Esophagus (tissue), 2 donors: Measurements from ENCODE around the gene NUAK2. TPM values are rescaled to one million over a fixed set of nuclear protein-coding genes. Genes with fewer than 3 reads are reported as not detected.
"Not testable (repeated sequence)": the region's sequence is repeated elsewhere in the genome, so short reads cannot be mapped to it uniquely, and the experiment has no call there.

Experiments used
- H3K27ac ChIP-seq, 2 donors: one replicate each; pipeline ENCODE4 v1.5.1; 2013; ENCODE audit warnings: low read depth in 2 of 2, mild to moderate bottlenecking in 2 of 2, inconsistent platforms in 1 of 2, low read length in 1 of 2, moderate library complexity in 1 of 2
- H3K27me3 ChIP-seq, 2 donors: one replicate each; pipeline ENCODE4 v1.6.1; 2013; ENCODE audit warnings: low read length in 2 of 2, control low read depth in 1 of 2, mild to moderate bottlenecking in 1 of 2; ENCODE audit not compliant: insufficient read depth in 2 of 2, control insufficient read depth in 1 of 2
- H3K36me3 ChIP-seq, 2 donors: one replicate each; pipeline ENCODE4 v1.6.1; 2013; ENCODE audit warnings: low read length in 1 of 2; ENCODE audit not compliant: control insufficient read depth in 2 of 2, insufficient read depth in 2 of 2
- H3K4me1 ChIP-seq, 2 donors: one replicate each; pipeline ENCODE4 v1.6.1; 2013; ENCODE audit warnings: low read length in 1 of 2; ENCODE audit not compliant: control insufficient read depth in 2 of 2, insufficient read depth in 2 of 2
- H3K4me3 ChIP-seq, 2 donors: one replicate each; pipeline ENCODE4 v1.5.1; 2013; ENCODE audit warnings: low read length in 2 of 2, mild to moderate bottlenecking in 2 of 2, low read depth in 1 of 2, moderate library complexity in 1 of 2
- H3K9me3 ChIP-seq, 2 donors: one replicate each; pipeline ENCODE4 v1.6.1; 2013; ENCODE audit warnings: mild to moderate bottlenecking in 2 of 2, low read depth in 1 of 2, low read length in 1 of 2, moderate library complexity in 1 of 2; ENCODE audit not compliant: control insufficient read depth in 2 of 2, insufficient read depth in 1 of 2
- WGBS, 2 donors: extraction: QIAGEN DNeasy Blood & Tissue Kit; methylation state at CpG; one replicate each; pipeline ENCODE4 v1.1.7; 2013; 5-methylcytosine and 5-hydroxymethylcytosine counted together
- polyA plus RNA-seq, 2 donors: library from polyadenylated mRNA; stranded (reverse); fragments of 200-250 nt; gene quantifications; one replicate each; pipeline ENCODE4 v1.2.3, GENCODE V29; 2013
- donor health status: healthy with polysubstance abuse.
- donor health status: Bipolar disorder and iron deficiency.

NUAK2 gene
- polyA plus RNA-seq = 10 to 100 TPM; 14.7 to 28.3 TPM

DNA sequence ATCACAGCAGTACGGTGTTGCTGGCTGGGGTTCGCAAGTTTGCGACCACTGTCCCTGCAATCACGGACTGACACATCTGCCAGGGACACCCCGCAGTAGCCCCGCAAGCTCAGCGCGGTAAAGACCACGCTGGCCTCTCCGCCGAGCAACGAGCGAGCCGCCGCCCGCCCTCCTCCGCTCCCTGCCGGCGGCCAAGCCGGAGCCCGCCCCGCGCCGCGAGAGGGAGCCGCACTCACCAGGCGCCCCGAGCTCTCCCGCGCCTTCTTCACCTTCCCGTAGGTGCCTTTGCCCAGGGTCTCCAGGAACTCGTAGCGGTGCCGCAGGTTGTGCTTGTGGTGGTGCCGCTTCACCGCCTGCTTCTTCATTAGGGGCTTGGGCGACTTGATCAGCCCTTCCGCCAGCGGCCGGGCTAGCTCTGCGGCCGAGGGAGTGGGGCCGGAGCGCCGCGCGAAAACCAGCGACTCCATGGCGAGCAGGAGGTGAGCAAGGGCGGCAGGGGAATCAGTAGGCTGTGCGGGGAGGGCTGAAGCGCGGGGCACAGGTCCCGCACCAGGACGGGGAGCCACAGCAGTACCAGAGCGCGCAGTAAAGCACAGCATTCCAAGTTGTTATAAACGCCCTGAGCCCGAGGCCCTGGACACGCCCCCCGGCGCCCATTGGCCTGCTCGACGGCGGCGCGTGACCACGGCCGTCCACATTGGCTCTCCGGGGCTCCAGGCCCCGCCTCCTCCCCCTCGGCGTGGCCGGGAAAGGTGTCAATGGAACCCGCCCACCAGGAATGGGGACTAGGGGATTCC lies at the start of gene NUAK2:
NUAK2 (minus strand) TSS at position 584 of the 797 bp plus-strand sequence; CDS start at position 467, 117 bp downstream.
- Histone ChIP-seq H3K9me3 (no peaks in the 10 kb centered on the region), H3K27me3 (no peaks in the 10 kb centered on the region), H3K27ac (peak within 1 kb of the TSS; percentile 92), H3K36me3 (no peaks in the 10 kb centered on the region), H3K4me1 (peaks cover 4 to 21% of the 10 kb centered on the region in 2 donors), H3K4me3 (peak within 1 kb of the TSS; percentile 75 to 97)
- 0 to 1% methylated on average over 70 to 75 of the region's 75 CpGs for WGBS, 2 donors

DNA sequence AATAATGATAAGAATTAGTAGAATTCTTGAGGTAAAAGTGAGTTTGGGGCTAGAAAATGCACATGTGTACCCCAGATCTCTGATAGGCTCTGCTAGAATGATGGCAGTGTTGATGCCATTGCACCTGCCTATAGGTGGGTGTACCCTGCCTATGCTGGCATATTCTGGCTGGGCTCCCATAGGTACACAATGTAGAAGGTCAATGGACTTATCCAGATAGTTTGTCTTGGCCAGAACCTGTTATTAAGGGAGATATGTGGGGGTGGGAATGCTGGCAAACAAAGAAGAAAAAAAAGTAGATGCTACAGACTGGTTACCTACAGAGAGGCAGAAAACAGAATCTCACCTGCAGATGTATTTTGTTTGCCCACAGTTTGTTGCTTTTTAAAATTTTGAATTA lies 49.2 kb upstream of the NUAK2 start:
- H3K27ac ChIP-seq = no peak overlapping the region
- no peaks in the 10 kb centered on the region for H3K27me3 ChIP-seq
- no peak overlapping the region for H3K4me3 ChIP-seq
- H3K9me3 ChIP-seq = no peaks in the 10 kb centered on the region
- H3K4me1 ChIP-seq = peaks cover 2 to 5% of the 10 kb centered on the region in 2 donors
- H3K36me3 ChIP-seq = no peaks in the 10 kb centered on the region

DNA sequence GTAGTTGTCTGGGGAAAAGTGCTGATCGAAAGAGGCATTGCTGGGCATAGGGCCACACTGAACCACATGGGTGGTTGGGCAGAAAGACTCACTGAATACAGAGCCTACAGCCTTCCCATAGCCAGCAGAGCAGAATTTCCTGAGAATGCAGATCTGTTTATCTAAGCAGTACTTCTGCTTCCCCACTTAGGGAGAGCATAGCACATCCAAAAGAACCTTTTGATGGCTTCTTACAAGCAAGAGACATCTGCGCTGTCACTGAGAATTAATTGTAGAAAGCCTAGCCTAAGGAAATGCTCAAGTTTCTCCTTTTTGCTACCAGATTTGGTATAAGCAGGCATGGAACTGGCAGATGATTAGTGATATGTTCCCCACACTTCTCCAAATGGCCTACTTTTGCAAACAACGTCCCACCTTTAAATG lies 48.2 kb upstream of the NUAK2 start:
- Histone ChIP-seq H3K27me3 (no peaks in the 10 kb centered on the region), H3K4me1 (peaks cover 0 to 4% of the 10 kb centered on the region in 2 donors), H3K36me3 (no peaks in the 10 kb centered on the region), H3K4me3 (no peak overlapping the region), H3K27ac (no peak overlapping the region), H3K9me3 (no peaks in the 10 kb centered on the region)
- WGBS, 2 donors = 53 to 69% methylated on average over 3 of the region's 3 CpGs

DNA sequence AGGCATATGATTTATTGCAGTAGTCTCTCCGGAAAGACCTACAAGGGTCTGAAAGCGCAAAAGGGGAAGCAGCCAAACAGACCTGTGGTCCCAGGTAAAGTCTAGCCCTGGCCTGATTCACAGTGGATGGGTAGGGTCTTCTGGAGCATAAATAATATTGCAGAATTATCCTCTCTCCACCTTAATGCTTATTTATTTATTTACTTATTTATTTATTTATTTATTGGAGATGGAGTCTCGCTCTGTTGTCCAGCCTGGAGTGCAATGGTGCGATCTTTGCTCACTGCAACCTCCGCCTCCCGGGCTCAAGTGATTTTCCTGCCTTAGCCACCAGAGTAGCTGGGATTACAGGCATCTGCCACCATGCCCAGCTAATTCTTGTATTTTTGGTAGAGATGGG lies 46.9 kb upstream of the NUAK2 start:
- Histone ChIP-seq H3K4me1 (peaks cover 0 to 4% of the 10 kb centered on the region in 2 donors), H3K4me3 (no peak overlapping the region), H3K27me3 (no peaks in the 10 kb centered on the region), H3K27ac (no peak overlapping the region), H3K36me3 (no peaks in the 10 kb centered on the region), H3K9me3 (no peaks in the 10 kb centered on the region)
- WGBS, 2 donors = 96 to 98% methylated on average over 6 of the region's 6 CpGs

DNA sequence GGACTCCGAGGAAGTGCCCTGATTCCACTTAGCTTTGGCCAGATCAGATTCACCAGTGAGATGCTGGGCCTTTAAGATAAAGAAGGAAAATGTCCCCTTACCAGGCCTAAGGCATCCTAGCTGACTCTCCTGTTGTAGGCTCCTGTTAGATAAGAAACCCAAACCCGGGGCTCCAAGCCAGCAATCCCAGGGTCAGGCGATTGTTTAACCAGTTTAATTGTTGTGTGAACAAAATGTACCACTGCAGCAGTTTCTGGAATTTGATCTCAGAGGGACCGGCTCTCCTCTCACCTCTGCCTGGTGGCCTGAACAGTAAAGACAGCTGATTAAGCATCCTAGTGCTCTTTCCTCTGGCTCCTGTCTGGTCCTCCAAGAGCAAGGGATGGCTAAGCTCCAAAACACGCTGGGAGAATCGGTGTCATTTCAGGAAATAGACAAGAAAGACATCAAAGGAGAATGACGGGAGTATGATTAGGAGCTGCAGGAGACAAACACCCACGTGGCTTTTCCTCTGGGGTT lies 44.5 kb upstream of the NUAK2 start:
- 40 to 41% methylated on average over 8 of the region's 8 CpGs for WGBS, 2 donors
- H3K27ac ChIP-seq = no peak overlapping the region
- H3K4me1 ChIP-seq = no peaks in the 10 kb centered on the region
- no peaks in the 10 kb centered on the region for H3K36me3 ChIP-seq
- H3K9me3 ChIP-seq = no peaks in the 10 kb centered on the region
- no peaks in the 10 kb centered on the region for H3K27me3 ChIP-seq
- no peak overlapping the region for H3K4me3 ChIP-seq

DNA sequence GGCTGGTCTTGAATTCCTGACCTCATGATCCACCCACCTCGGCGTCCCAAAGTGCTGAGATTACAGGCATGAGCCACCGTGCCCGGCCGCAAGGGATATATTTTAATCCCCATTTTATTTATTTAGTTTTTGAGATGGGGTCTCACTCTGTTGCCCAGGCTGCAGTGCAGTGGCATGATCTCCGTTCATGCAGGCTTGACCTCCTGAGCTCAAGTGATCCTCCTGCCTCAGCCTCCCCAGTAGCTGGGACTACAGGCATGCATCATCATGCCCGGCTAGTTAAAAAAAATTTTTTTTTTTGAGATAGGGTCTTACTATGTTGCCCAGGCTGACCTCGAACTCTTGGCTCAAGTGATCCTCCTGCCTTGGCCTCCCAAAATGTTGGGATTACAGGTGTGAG lies 43.5 kb upstream of the NUAK2 start:
- not testable (repeated sequence) for H3K4me1 ChIP-seq, H3K27ac ChIP-seq, H3K27me3 ChIP-seq, H3K4me3 ChIP-seq, H3K36me3 ChIP-seq, H3K9me3 ChIP-seq
- WGBS, 2 donors = 88 to 90% methylated on average over 8 of the region's 8 CpGs

DNA sequence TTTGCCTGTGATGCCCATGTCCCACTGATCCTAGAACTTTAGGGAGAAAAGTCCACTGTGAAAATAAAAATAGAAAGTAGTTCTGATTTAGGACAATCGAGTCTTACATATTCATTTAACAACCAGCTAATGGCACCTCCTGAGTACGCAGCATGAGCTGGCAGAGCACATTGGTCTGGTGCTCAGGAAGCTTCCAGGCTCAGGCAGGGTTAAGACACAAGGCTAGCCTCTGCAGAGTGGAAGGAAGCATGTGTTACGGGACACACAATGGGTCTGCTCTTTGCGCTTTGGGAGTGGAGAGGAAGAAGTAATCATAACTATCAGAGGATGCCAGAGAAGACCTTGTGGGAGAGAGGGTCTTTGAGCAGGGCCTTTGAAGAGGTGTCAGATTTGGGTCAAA lies 39.3 kb upstream of the NUAK2 start:
- H3K9me3 ChIP-seq = no peaks in the 10 kb centered on the region
- H3K4me3 ChIP-seq = no peak overlapping the region
- peaks cover 0 to 4% of the 10 kb centered on the region in 2 donors for H3K4me1 ChIP-seq
- H3K27ac ChIP-seq = no peak overlapping the region
- H3K27me3 ChIP-seq = no peaks in the 10 kb centered on the region
- H3K36me3 ChIP-seq = no peaks in the 10 kb centered on the region
- WGBS, 2 donors = 78 to 81% methylated on average over 4 of the region's 4 CpGs

DNA sequence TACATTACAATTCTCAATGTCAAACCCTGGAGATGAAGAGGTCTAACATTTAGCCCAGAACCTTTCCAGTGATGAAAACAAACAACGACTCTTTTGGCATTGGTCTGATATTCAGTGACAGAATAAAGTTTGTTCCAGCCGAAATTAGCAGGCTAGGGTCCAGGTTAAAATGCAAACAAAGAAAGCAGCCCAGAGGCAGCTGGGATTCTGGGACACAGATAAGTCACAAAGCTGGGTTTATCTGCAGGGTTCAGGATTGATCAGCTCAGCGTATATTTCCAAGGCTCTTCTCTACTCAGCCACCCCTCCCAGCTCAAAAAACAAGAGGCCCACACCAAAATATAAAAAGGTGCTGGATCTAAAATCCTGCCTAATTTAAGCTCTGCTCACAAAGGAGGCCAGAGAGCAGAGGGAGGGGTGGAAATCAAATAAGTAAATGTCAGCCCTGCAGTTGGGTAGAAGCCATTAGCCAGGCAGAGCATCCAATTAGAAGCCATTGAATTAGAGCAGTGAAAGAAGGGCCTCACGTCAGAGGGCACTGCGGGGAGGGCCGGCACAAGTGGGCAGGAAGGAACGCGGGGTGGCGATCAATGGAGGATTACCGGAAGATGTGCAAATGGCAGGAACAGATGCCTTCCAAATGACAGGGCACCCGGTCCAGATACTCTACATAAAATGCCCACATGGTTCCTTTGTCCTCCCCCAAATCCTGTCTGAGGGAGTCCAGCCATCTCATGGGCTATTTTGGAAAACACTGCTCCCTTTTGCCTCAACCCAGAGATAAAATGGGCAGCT lies 38.4 kb upstream of the NUAK2 start:
- WGBS, 2 donors = 56 to 65% methylated on average over 11 of the region's 11 CpGs
- H3K27ac ChIP-seq = no peak overlapping the region
- no peaks in the 10 kb centered on the region for H3K9me3 ChIP-seq

DNA sequence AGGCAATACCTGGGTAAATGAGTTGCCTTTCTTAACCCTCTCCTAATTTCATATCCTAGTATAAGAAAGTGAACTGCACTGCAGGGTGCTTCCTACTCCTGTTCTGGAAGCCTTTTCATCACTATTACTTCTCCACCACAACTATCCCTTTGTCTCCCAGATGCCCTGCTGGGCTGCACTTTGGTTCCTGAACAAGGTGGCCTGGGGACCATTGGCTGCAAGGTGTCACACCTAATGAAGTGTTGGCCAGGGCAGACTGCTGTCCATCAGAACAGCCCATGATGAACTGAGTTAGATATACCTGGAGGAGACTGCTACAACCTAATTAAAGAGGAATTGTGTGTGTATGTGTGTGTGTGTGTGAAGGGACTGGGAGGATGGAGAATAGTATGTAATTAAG lies 37.0 kb upstream of the NUAK2 start:
- H3K9me3 ChIP-seq = no peaks in the 10 kb centered on the region
- H3K27me3 ChIP-seq = no peaks in the 10 kb centered on the region
- peaks cover 0 to 4% of the 10 kb centered on the region in 2 donors for H3K4me1 ChIP-seq
- H3K36me3 ChIP-seq = no peaks in the 10 kb centered on the region
- no peak overlapping the region for H3K27ac ChIP-seq
- no peak overlapping the region for H3K4me3 ChIP-seq

More for the DNA sequence above, 38.4 kb upstream of the NUAK2 start:
- no peaks in the 10 kb centered on the region for H3K27me3 ChIP-seq
- H3K4me3 ChIP-seq = no peak overlapping the region
- no peaks in the 10 kb centered on the region for H3K36me3 ChIP-seq
- H3K4me1 ChIP-seq = peaks cover 0 to 4% of the 10 kb centered on the region in 2 donors
